Measurements from ENCODE around the gene GPR162. TPM values are rescaled to one million over a fixed set of nuclear protein-coding genes. Genes with fewer than 3 reads are reported as not detected.

GPR162 gene
- total and polyA plus RNA-seq, 7 donors, result 0.50 to 2.8 (median 1.0) TPM

GRCh38 chr12:6799147-6799546, 22.5 kb upstream of the GPR162 start:
- intact Hi-C loops (cut with DNase I), result no loop called here
- DNase-seq, result no peak
- no peak for TF ChIP-seq CTCF (IDR thresholded peaks at IDR 0.05)
- ATAC-seq, result no peak
- Histone ChIP-seq H3K27ac (no peak overlapping the region), H3K27me3 (ENCODE audit: insufficient read depth in 3 of 3, low read length in 2 of 3) (peaks cover 0 to 6% (median 2%) of the 10 kb centered on the region in 3 donors), H3K4me3 (no peak overlapping the region), H3K36me3 (ENCODE audit: insufficient read depth in 1 of 2, low read depth in 1 of 2) (no peaks in the 10 kb centered on the region), H3K9me3 (no peaks in the 10 kb centered on the region), H3K4me1 (no peaks in the 10 kb centered on the region)
- WGBS, 3 donors, result 86 to 87% (median 87%) methylated on average over 5 of the region's 5 CpGs

GRCh38 chr12:6807170-6807569, 14.5 kb upstream of the GPR162 start:
- no peak for ATAC-seq

GRCh38 chr12:6809056-6809455, 12.6 kb upstream of the GPR162 start:
- Histone ChIP-seq H3K4me3 (no peak overlapping the region), H3K36me3 (ENCODE audit: insufficient read depth in 1 of 2, low read depth in 1 of 2) (no peaks in the 10 kb centered on the region), H3K4me1 (no peaks in the 10 kb centered on the region), H3K9me3 (no peaks in the 10 kb centered on the region), H3K27ac (no peak overlapping the region), H3K27me3 (ENCODE audit: insufficient read depth in 3 of 3, low read length in 2 of 3) (no peaks in the 10 kb centered on the region)
- DNase-seq, result no peak
- WGBS, 3 donors, result 71 to 75% (median 72%) methylated on average over 10 of the region's 10 CpGs
- no peak for ATAC-seq
- intact Hi-C loops (cut with DNase I), result no loop called here
- TF ChIP-seq CTCF (IDR thresholded peaks at IDR 0.05), result no peak

More at GRCh38 chr12:6807170-6807569, 14.5 kb upstream of the GPR162 start:
- H3K4me3 ChIP-seq, result no peak overlapping the region
- H3K9me3 ChIP-seq, result no peaks in the 10 kb centered on the region
- H3K36me3 ChIP-seq (ENCODE audit: insufficient read depth in 1 of 2, low read depth in 1 of 2), result no peaks in the 10 kb centered on the region
- no peak for DNase-seq
- intact Hi-C loops (cut with DNase I), result no loop called here
- H3K4me1 ChIP-seq, result no peaks in the 10 kb centered on the region
- H3K27me3 ChIP-seq (ENCODE audit: insufficient read depth in 3 of 3, low read length in 2 of 3), result no peaks in the 10 kb centered on the region
- 61 to 86% (median 73%) methylated on average over 1 of the region's 1 CpG for WGBS, 3 donors
- no peak for TF ChIP-seq CTCF (IDR thresholded peaks at IDR 0.05)
- no peak overlapping the region for H3K27ac ChIP-seq

- Histone ChIP-seq H3K4me1 (no peaks in the 10 kb centered on the region), H3K4me3 (no peak overlapping the region), H3K27ac (no peak overlapping the region), H3K27me3 (ENCODE audit: insufficient read depth in 3 of 3, low read length in 2 of 3) (no peaks in the 10 kb centered on the region), H3K36me3 (ENCODE audit: insufficient read depth in 1 of 2, low read depth in 1 of 2) (no peaks in the 10 kb centered on the region), H3K9me3 (no peaks in the 10 kb centered on the region)
- 80 to 86% (median 85%) methylated on average over 1 of the region's 1 CpG for WGBS, 3 donors
- intact Hi-C loops (cut with DNase I), result no loop called here
- TF ChIP-seq CTCF (IDR thresholded peaks at IDR 0.05), result no peak
- ATAC-seq (no peak), DNase-seq (no peak)
Measured at GRCh38 chr12:6810758-6811157, 10.9 kb upstream of the GPR162 start.

GRCh38 chr12:6813363-6813762, 8.3 kb upstream of the GPR162 start:
- WGBS, 3 donors, result 62 to 71% (median 69%) methylated on average over 4 of the region's 4 CpGs
- Histone ChIP-seq H3K9me3 (no peaks in the 10 kb centered on the region), H3K27me3 (ENCODE audit: insufficient read depth in 3 of 3, low read length in 2 of 3) (no peaks in the 10 kb centered on the region), H3K36me3 (ENCODE audit: insufficient read depth in 1 of 2, low read depth in 1 of 2) (no peaks in the 10 kb centered on the region), H3K4me1 (no peaks in the 10 kb centered on the region), H3K4me3 (no peak overlapping the region), H3K27ac (no peak overlapping the region)
- DNase-seq, result no peak
- intact Hi-C loops (cut with DNase I), result no loop called here
- no peak for TF ChIP-seq CTCF (IDR thresholded peaks at IDR 0.05)
- no peak for ATAC-seq

Measured in psoas muscle (tissue), 8 donors.